ENCODE results near the gene MYZAP. TPM values are rescaled to one million over a fixed set of nuclear protein-coding genes. Genes with fewer than 3 reads are reported as not detected.

MYZAP gene
- total and polyA plus RNA-seq, 2 experiments from 2014 or later = 143 to 175 TPM

- TF ChIP-seq CTCF (IDR thresholded peaks at IDR 0.05; ENCODE audit: low read depth, low read length) = no peak
- no peak for DNase-seq (ENCODE audit: low read depth in 1 of 2, low spot score in 1 of 2)
- H3K36me3 ChIP-seq = peaks cover 6% of the 10 kb centered on the region
- H3K4me1 ChIP-seq (ENCODE audit: low read depth) = peaks cover 66% of the 10 kb centered on the region
- H3K4me3 ChIP-seq = no peak overlapping the region
- peak overlapping the region; percentile 94 for H3K27ac ChIP-seq
- H3K9me3 ChIP-seq (ENCODE audit: low read depth) = no peaks in the 10 kb centered on the region
- H3K27me3 ChIP-seq = no peaks in the 10 kb centered on the region
Observed at GRCh38 chr15:57599296-57599810, 7.6 kb downstream of the MYZAP start.

GRCh38 chr15:57600197-57600596 lies 8.5 kb downstream of the MYZAP start:
- no peak for TF ChIP-seq CTCF (IDR thresholded peaks at IDR 0.05; ENCODE audit: low read depth, low read length)
- no peaks in the 10 kb centered on the region for H3K9me3 ChIP-seq (ENCODE audit: low read depth)
- no peak for DNase-seq (ENCODE audit: low read depth in 1 of 2, low spot score in 1 of 2)
- peaks cover 63% of the 10 kb centered on the region for H3K4me1 ChIP-seq (ENCODE audit: low read depth)
- H3K27ac ChIP-seq = no peak overlapping the region
- H3K4me3 ChIP-seq = no peak overlapping the region
- H3K36me3 ChIP-seq = peaks cover 14% of the 10 kb centered on the region
- no peaks in the 10 kb centered on the region for H3K27me3 ChIP-seq

GRCh38 chr15:57604507-57604906 lies 12.8 kb downstream of the MYZAP start:
- H3K27ac ChIP-seq = peak overlapping the region; percentile 17
- no peak for TF ChIP-seq CTCF (IDR thresholded peaks at IDR 0.05; ENCODE audit: low read depth, low read length)

GRCh38 chr15:57605491-57605890 lies 13.8 kb downstream of the MYZAP start:
- Histone ChIP-seq H3K27ac (no peak overlapping the region), H3K4me1 (ENCODE audit: low read depth) (peaks cover 24% of the 10 kb centered on the region)
- TF ChIP-seq CTCF (IDR thresholded peaks at IDR 0.05; ENCODE audit: low read depth, low read length) = no peak

More at GRCh38 chr15:57604507-57604906, 12.8 kb downstream of the MYZAP start:
- Histone ChIP-seq H3K27me3 (no peaks in the 10 kb centered on the region), H3K36me3 (peaks cover 26% of the 10 kb centered on the region), H3K4me3 (no peak overlapping the region), H3K9me3 (ENCODE audit: low read depth) (no peaks in the 10 kb centered on the region), H3K4me1 (ENCODE audit: low read depth) (peaks cover 22% of the 10 kb centered on the region)
- no peak for DNase-seq (ENCODE audit: low read depth in 1 of 2, low spot score in 1 of 2)

GRCh38 chr15:57606048-57606447 lies 14.3 kb downstream of the MYZAP start:
- H3K9me3 ChIP-seq (ENCODE audit: low read depth) = no peaks in the 10 kb centered on the region
- H3K36me3 ChIP-seq = peaks cover 26% of the 10 kb centered on the region
- TF ChIP-seq CTCF (IDR thresholded peaks at IDR 0.05; ENCODE audit: low read depth, low read length) = no peak
- H3K27me3 ChIP-seq = no peaks in the 10 kb centered on the region
- no peak overlapping the region for H3K4me3 ChIP-seq
- peaks cover 28% of the 10 kb centered on the region for H3K4me1 ChIP-seq (ENCODE audit: low read depth)
- no peak for DNase-seq (ENCODE audit: low read depth in 1 of 2, low spot score in 1 of 2)
- no peak overlapping the region for H3K27ac ChIP-seq

More at GRCh38 chr15:57605491-57605890, 13.8 kb downstream of the MYZAP start:
- no peak for DNase-seq (ENCODE audit: low read depth in 1 of 2, low spot score in 1 of 2)
- Histone ChIP-seq H3K36me3 (peaks cover 26% of the 10 kb centered on the region), H3K4me3 (no peak overlapping the region), H3K27me3 (no peaks in the 10 kb centered on the region), H3K9me3 (ENCODE audit: low read depth) (no peaks in the 10 kb centered on the region)

Measured in cardiac muscle cell (in vitro differentiated cells and primary cell).